GM21737 (cell line): ENCODE measurements around the gene KEL.

ENCODE experiments used
- ATAC-seq: cut with Tn5 transposase; IDR thresholded peaks from one replicate; pipeline ENCODE4 v1.9.1; 2021; ENCODE audit warnings: mild to moderate bottlenecking, moderate library complexity; ENCODE audit not compliant: unreplicated experiment

KEL gene

GRCh38 chr7:142901426-142902259 is 60.5 kb downstream of the KEL start:
- no peak for ATAC-seq

GRCh38 chr7:142899661-142900060 is 62.5 kb downstream of the KEL start:
- ATAC-seq, result no peak

- ATAC-seq, result no peak
Observed at GRCh38 chr7:142898377-142899170, 63.6 kb downstream of the KEL start.

GRCh38 chr7:142897691-142898090 is 64.5 kb downstream of the KEL start:
- ATAC-seq, result no peak

GRCh38 chr7:142896741-142897379 is 65.3 kb downstream of the KEL start:
- ATAC-seq, result no peak

GRCh38 chr7:142896151-142896550 is 66.0 kb downstream of the KEL start:
- ATAC-seq, result no peak

DNA sequence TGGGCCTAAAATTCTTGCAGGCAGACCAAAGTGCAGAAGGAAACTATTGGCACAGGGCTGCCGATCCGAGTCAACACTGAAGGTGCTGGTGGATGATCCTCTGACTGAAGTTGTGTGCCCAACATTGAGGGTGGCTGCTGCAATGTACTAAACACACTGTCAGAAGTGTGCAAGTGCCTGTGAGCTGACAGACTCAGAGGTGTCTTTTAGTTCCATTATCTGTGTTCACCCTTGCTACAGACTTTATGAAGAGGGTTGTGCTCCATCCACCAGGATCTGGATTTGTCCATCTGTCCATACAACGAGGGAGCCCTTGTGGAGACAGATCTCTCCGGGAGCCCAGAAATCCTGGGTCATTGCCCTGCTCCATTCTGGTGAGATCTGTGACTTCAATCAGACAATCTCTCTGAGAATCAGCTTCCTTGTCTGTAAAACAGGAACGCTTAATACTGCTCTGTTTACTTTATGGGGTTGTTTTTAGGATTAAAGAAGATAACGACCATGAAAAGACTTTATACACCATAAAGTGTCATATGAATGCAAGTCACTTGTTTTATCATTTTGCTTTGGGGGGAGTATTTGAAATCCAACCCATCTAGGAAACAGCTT is 67.1 kb downstream of the KEL start:
- ATAC-seq, result no peak

DNA sequence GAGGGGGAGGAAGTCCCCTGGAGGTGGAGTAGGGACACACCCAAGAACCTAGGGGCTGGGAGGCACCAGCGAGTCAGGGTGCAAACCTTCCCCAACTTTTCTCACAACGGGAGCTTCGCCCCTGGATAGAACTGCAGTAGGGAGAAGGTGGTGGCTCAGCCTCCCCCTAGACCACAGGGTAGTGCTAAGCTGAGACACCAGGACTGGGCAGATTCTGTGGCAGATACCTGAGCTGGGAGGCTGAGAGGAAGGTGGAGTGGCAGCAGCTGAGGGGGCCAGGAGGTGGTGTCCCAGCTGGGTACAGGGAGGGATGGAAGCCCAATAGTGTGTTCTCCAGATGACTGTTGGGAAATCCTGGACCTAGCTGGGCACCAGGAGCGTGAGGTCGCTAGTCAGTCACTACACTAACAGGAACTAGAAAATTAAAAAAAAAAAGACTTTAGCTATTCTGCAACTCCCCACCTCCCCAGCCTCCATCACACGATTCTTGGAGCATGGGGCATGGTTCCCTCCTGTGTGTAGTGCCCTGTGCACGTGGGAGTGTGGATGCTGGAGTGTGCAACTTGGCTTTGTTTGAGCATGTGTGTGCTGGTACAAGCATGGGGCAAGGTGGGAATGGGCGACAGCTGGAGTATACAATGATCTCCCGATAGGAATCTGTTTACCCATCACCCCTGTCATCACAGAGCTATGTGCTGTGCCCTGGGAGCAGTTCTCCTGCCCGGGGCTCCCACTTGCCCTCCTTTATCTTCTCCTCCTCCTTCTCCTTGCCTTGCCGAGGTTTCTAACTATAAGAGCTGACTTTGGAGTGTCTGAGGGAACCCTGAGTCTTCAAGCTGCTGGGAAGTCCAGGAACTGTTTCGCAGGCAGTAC is 67.8 kb downstream of the KEL start:
- no peak for ATAC-seq

DNA sequence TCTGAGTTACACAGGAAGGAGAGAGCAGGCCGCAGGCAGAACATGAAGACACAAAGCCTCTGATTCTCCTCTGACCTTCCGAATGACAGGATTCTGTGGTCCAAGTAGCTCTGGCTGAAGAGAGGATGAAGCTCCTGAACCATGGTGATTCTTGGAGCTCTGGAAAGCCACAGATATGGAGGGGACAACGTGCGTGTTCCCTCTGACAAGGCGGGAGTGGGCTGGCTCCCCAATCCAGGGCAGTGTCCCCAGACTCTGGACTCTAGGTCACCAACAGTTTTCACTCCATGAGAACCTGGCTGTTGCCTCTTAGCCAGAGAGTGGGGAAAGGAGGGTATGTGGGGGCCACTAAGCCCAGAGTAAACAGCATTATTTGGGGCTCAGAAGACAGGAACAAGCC is 69.2 kb downstream of the KEL start:
- no peak for ATAC-seq

DNA sequence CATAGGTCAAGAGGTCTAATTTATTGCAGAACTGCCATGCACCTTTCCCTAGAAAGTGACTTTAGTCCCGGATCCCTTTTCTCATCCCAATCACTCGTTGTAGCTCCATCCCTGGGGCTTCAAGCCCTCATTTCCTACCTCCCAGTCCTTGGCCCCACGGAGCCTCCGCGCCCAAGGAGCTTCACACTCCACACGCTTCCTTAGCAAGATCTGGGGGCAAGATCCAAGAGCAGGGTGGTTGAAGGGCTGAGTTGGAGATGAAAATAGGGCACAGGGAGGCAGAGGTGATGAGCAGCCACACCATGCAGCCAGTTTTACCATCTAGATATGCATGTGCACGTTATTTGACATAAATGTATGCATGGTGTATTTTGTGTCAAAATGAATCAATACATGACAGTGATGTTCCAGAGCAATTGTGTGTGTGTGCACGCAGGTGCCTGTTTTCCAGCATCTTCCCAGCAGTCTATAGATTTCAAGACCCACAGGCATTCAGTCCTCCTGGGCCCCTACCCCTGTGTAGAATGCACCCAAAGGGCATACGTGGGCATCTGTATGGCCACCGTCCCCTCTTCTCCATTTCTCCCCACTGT is 70.6 kb downstream of the KEL start:
- ATAC-seq, result no peak
